BJ (cell line): Measurements from ENCODE around the gene CDC14A. TPM values are rescaled to one million over a fixed set of nuclear protein-coding genes. Genes with fewer than 3 reads are reported as not detected.
A peak's percentile ranks its signal among the peaks of the same experiment; 100 is the strongest.

Source experiments
- CTCF ChIA-PET: fragments of 350-600 bp; formaldehyde crosslinking; extraction: SDS; loops from one replicate; lab custom pipeline; 2021; ENCODE audit warnings: antibody characterized with exemption, inconsistent platforms; lab: Yijun Ruan, JAX
- POLR2A ChIA-PET: fragments of 300-600 bp; sonication (Branson Sonifier 250); formaldehyde crosslinking; extraction: SDS; loops from one replicate; lab custom pipeline; 2021; ENCODE audit warnings: antibody characterized with exemption; lab: Charles Lee
- DNase-seq: peaks from one replicate; pipeline ENCODE4 v3.0.0-alpha.2; 2011; ENCODE audit warnings: low read depth
- H3K27me3 ChIP-seq: 2 replicates; pipeline ENCODE4 v1.6.0; 2011; ENCODE audit warnings: low read length; ENCODE audit not compliant: control insufficient read depth, insufficient read depth
- H3K36me3 ChIP-seq: 2 replicates; pipeline ENCODE4 v1.5.1; 2011; ENCODE audit warnings: low read length; ENCODE audit not compliant: control insufficient read depth, insufficient read depth
- H3K4me3 ChIP-seq: 2 replicates; pipeline ENCODE4 v1.5.1; 2011; ENCODE audit warnings: low read depth, mild to moderate bottlenecking, control low read depth, low read length
- CTCF ChIP-seq: IDR thresholded peaks from 2 replicates; pipeline ENCODE4 v1.5.1; 2011; ENCODE audit warnings: low read depth, mild to moderate bottlenecking, control low read depth, inconsistent platforms, low read length, moderate library complexity; ENCODE audit not compliant: insufficient read depth
- polyA plus RNA-seq: library from polyadenylated mRNA; depleted of rRNA; stranded (reverse); fragments of >200 nt; gene quantifications from 2 replicates; pipeline ENCODE4 v1.2.3, GENCODE V29; 2011

CDC14A gene
- polyA plus RNA-seq, 1 experiment: 1.6 TPM

GRCh38 chr1:100462326-100463025 lies 110.2 kb downstream of the CDC14A start:
- TF ChIP-seq CTCF: no peak
- ChIA-PET POLR2A (no interaction called here), CTCF (interaction anchor here (0.9 to 4.5 kb wide), 6 partner anchors 9 to 655 kb away, joined by 4 to 85 read pairs (median 5); partner anchors contain the start of gene EXTL2)
- H3K4me3 ChIP-seq: no peak overlapping the region
- H3K27me3 ChIP-seq: no peaks in the 10 kb centered on the region
- no peak for DNase-seq
- H3K36me3 ChIP-seq: no peaks in the 10 kb centered on the region

GRCh38 chr1:100463791-100464424 lies 111.6 kb downstream of the CDC14A start:
- TF ChIP-seq CTCF: peak; percentile 84
- no peak overlapping the region for H3K4me3 ChIP-seq
- no peaks in the 10 kb centered on the region for H3K36me3 ChIP-seq
- no peak for DNase-seq
- H3K27me3 ChIP-seq: no peaks in the 10 kb centered on the region
- ChIA-PET CTCF (interaction anchor here (0.6 to 3.6 kb wide), 29 partner anchors 8 to 663 kb away, joined by 3 to 85 read pairs (median 4); partner anchors contain the start of gene EXTL2), POLR2A (no interaction called here)

- Histone ChIP-seq H3K36me3 (no peaks in the 10 kb centered on the region), H3K4me3 (no peak overlapping the region), H3K27me3 (no peaks in the 10 kb centered on the region)
- no peak for TF ChIP-seq CTCF
- CTCF ChIA-PET: interaction anchor here (0.8 to 3.4 kb wide), 3 partner anchors 10 to 399 kb away, joined by 3 to 18 read pairs (median 15); no protein-coding TSS in a partner anchor
- no peak for DNase-seq
- POLR2A ChIA-PET: no interaction called here
These were observed 117.3 kb downstream of the CDC14A start for GRCh38 chr1:100469578-100469977.

GRCh38 chr1:100474834-100475233 lies 122.5 kb downstream of the CDC14A start:
- Histone ChIP-seq H3K4me3 (no peak overlapping the region), H3K36me3 (no peaks in the 10 kb centered on the region), H3K27me3 (no peaks in the 10 kb centered on the region)
- ChIA-PET CTCF (interaction anchor here (1.2 kb wide), 1 partner anchor 11 kb away, joined by 6 read pairs; no protein-coding TSS in a partner anchor), POLR2A (no interaction called here)
- DNase-seq: no peak
- TF ChIP-seq CTCF: no peak

GRCh38 chr1:100476735-100477290 lies 124.5 kb downstream of the CDC14A start:
- no peak for DNase-seq
- Histone ChIP-seq H3K27me3 (no peaks in the 10 kb centered on the region), H3K36me3 (no peaks in the 10 kb centered on the region), H3K4me3 (no peak overlapping the region)
- no peak for TF ChIP-seq CTCF
- CTCF ChIA-PET: interaction anchor here (0.9 to 2.3 kb wide), 3 partner anchors 9 to 392 kb away, joined by 3 to 7 read pairs (median 3); no protein-coding TSS in a partner anchor
- POLR2A ChIA-PET: no interaction called here
